Measurements from ENCODE around the gene IFRD1.
A peak's percentile ranks its signal among the peaks of the same experiment; 100 is the strongest.
"Not testable (repeated sequence)": the region's sequence is repeated elsewhere in the genome, so short reads cannot be mapped to it uniquely, and the experiment has no call there.

The IFRD1 gene

DNA sequence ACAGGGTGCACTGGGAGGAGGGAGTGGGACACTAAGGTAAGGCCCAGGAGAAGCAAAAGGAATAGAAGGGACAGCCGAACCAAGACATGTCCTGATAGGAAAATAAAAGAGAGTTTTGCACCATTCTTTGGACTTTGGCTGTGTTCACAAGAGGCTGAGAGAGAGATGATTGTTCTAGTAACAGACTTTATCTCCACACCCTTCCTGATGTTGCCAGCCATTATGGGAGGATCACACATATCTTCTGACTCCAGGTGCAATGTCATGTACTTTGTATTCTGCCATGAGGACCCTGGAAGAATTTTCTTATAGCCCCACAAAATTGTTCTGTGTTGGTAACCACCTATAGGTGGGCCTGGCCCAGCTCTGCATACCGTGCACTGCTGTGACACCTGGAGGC lies 41.9 kb downstream of the IFRD1 start:
- DNase-seq, result no peak

- no peak for DNase-seq
Observed at GRCh38 chr7:112494656-112495055, 44.4 kb downstream of the IFRD1 start.

DNA sequence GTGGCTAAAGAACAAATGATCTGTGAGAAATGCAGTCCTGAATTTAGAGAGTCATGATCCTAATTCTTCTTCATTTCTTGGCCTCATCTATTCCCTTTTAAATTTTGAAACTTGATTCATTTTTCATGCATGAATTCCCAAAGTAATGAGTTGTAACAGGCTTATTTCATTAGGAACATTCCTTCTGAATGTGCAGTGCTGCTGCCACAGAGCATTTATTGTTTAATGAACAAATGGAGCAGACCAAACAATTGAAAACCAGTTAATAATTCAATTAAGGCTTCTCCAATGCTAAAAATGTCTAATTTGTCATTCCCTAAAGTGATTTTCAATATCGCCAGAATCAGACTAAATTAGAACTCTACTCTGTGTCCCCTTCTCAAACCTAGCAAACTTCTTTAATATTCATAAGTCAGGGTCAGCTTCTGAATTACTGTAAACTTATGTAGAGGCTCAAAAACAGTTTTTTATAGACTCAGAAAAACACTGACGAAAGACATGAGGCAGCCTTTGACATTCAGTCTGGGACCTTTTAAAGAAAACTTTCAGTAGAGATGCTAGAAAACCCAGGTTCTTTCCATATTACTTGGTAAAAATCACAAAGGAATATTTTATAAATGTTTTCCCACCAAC lies 45.0 kb downstream of the IFRD1 start:
- no peak for DNase-seq

- DNase-seq, result peak; percentile 2
Observed at GRCh38 chr7:112495810-112496462, 45.7 kb downstream of the IFRD1 start.

DNA sequence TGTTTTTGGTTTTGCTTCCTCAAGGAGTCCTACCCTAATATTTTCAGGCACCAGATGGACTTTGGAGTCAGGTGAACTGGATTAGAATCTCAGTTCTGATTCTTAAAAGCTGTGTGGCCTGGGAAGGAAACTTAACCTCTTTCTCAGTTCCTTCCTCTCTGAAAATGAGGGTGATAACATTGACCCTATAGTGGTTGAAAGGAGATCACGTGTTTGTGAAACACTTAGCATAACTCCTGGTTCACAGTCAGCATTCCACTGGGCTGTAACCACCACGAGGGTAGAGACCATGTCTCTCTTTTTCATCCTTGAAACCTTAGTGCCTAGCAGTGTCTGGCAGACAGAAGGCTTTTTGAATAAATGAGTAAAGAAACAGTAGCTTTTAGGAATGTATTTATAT lies 47.2 kb downstream of the IFRD1 start:
- no peak for DNase-seq

- no peak for DNase-seq
Observed at GRCh38 chr7:112500619-112501018, 50.4 kb downstream of the IFRD1 start.

DNA sequence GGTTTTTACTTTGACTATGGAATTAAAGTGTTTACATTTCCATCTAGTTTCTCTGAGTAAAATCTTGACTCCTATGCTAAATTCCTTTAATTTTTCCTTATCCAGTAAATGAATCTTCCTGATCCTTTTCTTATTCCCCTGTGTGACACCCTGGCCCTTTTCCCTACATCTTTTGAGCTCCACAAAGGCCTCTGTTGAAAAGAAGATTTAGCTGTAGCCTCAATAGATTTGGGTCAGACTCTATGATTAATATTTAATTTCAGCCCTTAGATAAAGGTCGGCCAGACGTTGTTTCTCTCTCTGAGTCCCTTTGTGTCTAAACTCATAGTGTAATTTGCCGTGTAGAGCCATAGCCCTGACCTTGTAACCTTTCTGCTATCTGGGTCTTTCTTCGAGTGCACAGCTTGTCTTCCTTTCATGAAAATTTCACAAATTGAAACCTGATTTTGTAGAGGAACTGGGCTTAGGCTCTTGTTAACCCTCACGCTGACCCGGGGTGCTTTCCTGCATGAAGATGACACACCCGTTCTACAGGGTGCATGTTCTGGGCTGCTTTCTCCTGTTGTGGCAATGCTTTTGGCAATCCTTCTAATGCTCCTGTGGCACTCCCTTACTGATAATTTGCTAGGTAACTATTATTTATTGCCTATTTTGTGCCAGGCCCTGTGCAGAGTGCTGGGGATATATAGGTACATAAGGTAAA lies 51.7 kb downstream of the IFRD1 start:
- DNase-seq, result no peak

- no peak for DNase-seq
Observed at GRCh38 chr7:112502700-112503099, 52.4 kb downstream of the IFRD1 start.

DNA sequence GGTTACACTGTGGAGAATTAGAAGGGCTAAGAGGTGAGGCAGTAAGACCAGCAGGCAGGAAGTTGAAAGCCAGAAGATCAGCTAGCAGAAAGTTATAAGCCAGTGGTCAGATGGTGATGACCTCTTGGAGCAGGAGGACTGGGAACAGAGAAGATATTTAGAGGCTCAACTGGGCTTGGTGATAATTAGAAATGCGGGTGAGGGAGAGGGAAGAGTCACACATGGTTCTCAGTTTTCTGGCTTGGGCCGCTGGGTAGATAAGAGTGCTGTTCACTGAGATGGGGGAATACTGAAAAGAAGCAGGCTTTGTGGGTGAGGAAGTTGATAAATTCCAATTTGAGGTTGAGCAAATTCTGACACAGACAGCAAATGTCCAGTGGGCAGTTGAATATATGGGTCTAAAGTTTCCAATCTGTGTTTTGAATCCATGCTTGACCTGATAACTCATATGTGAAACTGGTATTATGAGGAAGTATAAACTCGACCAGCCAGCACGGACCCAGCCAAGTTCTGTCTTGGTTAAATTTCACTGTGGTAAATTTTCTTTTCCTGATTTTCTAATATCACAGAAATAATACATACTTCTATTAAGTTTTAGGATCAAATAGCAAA lies 53.2 kb downstream of the IFRD1 start:
- no peak for DNase-seq

- DNase-seq, result no peak
Observed at GRCh38 chr7:112504093-112504695, 53.9 kb downstream of the IFRD1 start.

DNA sequence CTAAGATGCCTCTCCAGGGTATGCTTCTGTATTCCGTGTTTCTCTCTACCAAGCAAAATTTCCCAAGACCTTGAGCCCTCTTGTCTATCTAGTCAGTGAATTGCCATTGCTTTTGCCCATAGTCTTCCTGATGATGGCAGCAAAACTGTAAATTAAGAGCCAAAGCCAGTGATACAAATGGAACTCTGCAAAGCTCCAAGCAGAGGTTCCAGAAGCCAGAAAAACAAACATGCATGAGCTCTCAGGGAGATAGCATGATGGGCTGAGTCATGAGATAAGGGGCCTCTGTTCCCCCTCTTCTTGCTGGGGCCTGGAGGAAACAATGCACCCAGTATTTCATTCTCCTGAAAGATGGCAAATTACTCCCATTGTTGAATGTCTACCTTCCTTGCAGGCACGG lies 55.2 kb downstream of the IFRD1 start:
- no peak for DNase-seq

- DNase-seq, result no peak
Observed at GRCh38 chr7:112508404-112508803, 58.1 kb downstream of the IFRD1 start.

GRCh38 chr7:112509402-112509801 lies 59.1 kb downstream of the IFRD1 start:
- DNase-seq, result no peak

DNA sequence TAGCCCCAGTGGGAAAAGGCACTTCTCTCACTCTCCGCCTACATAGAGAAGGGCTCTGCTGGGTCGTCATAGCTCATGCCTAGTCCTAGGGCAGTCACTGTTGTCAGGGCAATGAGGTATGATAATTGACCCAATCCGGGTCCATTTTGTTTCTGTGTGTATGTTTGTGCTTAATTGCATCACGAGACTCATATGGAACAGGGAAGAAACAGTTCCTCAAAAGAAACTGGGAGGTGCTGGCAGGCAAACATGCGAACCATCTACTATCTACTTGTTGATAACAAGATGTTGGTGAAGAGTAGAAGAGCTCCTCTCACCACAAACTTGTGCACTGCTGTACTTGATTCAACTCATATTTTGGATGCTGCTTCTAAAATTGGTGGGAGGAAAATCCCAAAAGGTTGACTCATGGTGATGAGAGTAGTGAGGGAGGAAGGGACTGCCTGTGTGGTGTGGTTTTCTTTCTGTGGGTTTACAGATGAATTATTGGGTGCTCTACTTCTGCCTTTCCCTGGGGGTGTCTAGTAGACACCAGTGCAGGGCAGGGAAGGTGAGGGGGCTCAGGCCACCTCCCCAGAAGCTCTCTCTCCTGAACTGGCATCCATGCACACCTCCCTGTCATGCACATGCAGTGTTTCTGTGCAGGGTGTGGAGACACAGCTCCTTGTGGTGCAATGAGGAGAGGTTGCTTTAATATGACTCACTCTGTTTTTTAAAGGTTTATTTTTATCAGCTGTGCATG lies 59.9 kb downstream of the IFRD1 start:
- DNase-seq, result no peak

- no peak for DNase-seq
Observed at GRCh38 chr7:112510743-112511110, 60.5 kb downstream of the IFRD1 start.

GRCh38 chr7:112511451-112512202 lies 61.4 kb downstream of the IFRD1 start:
- DNase-seq, result no peak

DNA sequence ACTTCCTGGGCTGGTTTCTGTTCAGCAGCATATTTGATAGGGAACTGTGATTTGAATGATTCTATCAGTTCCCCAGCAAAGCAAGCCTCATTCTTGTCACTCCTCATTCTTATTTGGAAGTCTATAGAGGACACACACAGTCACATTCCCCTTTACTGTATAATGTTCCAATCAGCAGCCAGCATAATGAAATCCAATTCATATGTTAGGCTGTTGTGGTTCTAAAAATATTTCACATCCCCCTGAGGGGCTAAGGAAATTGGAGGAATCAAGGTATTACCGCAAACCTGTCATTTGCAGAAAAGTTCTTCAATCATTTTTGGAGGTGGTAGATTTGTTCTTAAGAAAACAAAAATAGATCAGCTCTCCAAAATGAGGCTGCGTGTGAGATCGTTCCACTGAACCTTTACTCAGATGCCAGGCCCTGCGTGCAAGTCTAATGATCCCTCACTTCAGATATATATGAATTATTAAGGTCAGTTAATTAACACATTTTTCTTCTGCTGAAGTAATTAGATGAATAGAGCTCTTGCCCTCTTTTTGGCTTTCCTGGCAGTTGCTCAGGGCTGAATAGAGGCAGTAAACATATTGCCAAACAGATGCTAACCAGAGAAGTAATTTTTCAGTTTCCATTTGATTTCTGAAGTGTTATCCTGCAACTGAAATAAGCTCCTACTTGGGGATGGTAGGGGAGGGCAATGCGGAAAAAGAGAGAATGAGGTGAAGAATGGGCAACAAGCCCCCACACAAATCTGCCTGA lies 62.4 kb downstream of the IFRD1 start:
- no peak for DNase-seq

DNA sequence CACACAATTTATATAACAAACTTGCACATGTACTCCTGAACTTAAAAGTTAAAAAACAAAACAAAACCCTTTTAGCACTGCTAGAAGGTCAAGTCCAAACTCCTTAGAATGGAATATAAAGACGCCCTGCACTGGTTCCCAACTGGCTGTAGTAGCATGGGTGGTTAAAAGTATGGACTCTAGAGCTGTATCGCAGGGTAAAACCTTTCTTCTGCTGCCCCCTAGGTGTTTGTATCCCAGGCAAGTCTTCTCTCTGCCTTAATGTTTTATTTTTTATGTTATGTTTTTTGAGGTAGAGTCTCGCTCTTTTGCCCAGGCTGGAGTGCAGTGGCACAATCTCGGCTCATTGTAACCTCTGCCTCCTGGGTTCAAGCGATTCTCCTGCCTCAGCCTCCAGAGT lies 65.7 kb downstream of the IFRD1 start:
- DNase-seq, result no peak

GRCh38 chr7:112516418-112516817 lies 66.2 kb downstream of the IFRD1 start:
- not testable (repeated sequence) for DNase-seq

- no peak for DNase-seq
Observed at GRCh38 chr7:112517487-112517886, 67.2 kb downstream of the IFRD1 start.

- DNase-seq, result no peak
Observed at GRCh38 chr7:112520787-112521186, 70.5 kb downstream of the IFRD1 start.
